ENCODE results near the gene ANTXR1. TPM values are rescaled to one million over a fixed set of nuclear protein-coding genes. Genes with fewer than 3 reads are reported as not detected.

ANTXR1 gene
- total RNA-seq, 1 experiment from 2014 or later, result 181 TPM

DNA sequence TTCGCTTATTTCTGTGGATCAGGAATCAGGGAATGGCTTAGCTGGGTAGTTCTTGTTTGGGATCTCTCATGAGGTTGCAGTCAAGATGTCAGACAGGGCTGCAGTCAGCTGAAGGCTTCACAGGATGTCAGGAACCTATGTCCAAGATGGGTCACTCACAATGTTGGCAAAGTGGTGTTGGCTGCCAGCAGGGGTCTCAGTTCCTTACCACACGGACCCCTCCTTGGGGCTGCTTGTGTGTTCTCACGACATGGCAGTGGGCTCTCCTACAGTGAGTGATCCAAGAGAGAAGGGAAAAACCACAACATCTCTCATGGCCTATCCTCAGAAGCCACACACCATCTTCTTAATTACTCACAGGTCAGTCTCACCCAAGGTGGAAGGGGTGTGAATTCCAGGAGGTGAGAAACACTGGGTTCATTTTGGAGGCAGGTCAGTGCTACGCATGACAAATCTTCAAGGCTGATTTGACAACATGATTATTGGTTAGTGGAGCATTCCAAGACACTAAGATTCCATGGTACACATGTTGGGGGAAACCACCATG, 1.3 kb upstream of the ANTXR1 start:
- H3K27ac ChIP-seq (ENCODE audit: low read depth, low read length, poor library complexity, severe bottlenecking), result no peak overlapping the region
- ChIA-PET POLR2A (ENCODE audit: low non-redundant PET) (interaction anchor here (0.7 kb wide), 1 partner anchor 264 kb away, joined by 3 read pairs; no protein-coding TSS in a partner anchor), CTCF (interaction anchor here (0.8 kb wide), 1 partner anchor 296 kb away, joined by 3 read pairs; no protein-coding TSS in a partner anchor)
- no peaks in the 10 kb centered on the region for H3K36me3 ChIP-seq (ENCODE audit: insufficient read depth, low read length, poor library complexity, severe bottlenecking)
- no TSS peak for BruUV-seq (replicated peaks)
- no peak for DNase-seq (ENCODE audit: low spot score)
- H3K4me1 ChIP-seq (ENCODE audit: insufficient read depth, low read length, poor library complexity, severe bottlenecking), result peaks cover 32% of the 10 kb centered on the region
- TF ChIP-seq, protein P1, sequence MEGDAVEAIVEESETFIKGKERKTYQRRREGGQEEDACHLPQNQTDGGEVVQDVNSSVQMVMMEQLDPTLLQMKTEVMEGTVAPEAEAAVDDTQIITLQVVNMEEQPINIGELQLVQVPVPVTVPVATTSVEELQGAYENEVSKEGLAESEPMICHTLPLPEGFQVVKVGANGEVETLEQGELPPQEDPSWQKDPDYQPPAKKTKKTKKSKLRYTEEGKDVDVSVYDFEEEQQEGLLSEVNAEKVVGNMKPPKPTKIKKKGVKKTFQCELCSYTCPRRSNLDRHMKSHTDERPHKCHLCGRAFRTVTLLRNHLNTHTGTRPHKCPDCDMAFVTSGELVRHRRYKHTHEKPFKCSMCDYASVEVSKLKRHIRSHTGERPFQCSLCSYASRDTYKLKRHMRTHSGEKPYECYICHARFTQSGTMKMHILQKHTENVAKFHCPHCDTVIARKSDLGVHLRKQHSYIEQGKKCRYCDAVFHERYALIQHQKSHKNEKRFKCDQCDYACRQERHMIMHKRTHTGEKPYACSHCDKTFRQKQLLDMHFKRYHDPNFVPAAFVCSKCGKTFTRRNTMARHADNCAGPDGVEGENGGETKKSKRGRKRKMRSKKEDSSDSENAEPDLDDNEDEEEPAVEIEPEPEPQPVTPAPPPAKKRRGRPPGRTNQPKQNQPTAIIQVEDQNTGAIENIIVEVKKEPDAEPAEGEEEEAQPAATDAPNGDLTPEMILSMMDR (conservative IDR thresholded peaks at IDR 0.05; ENCODE audit: low read depth, low read length), result 0 out of 2 replicates have a peak, but pooled peaks have one; percentile 14
- TF ChIP-seq EZH2 (IDR thresholded peaks at IDR 0.05; ENCODE audit: borderline replicate concordance, low read depth, low read length, poor library complexity, severe bottlenecking), result no peak
- H3K4me3 ChIP-seq (ENCODE audit: low read depth, low read length, poor library complexity, severe bottlenecking), result no peak overlapping the region
- no peaks in the 10 kb centered on the region for H3K27me3 ChIP-seq (replicated peaks; ENCODE audit: insufficient read depth, low read depth, low read length, poor library complexity)
- no peaks in the 10 kb centered on the region for H3K9me3 ChIP-seq (ENCODE audit: low read depth, low read length, poor library complexity, severe bottlenecking)
- intact Hi-C loops (cut with micrococcal nuclease; ENCODE audit: unreplicated experiment), result loop anchor here (2.0 to 5.0 kb wide), 2 partner anchors 85 to 549 kb away; no protein-coding TSS in a partner anchor

- DNase-seq (ENCODE audit: low spot score), result peak; percentile 88
- CTCF ChIA-PET, result interaction anchor here (0.6 to 0.8 kb wide), 5 partner anchors 12 to 1575 kb away, joined by 3 to 7 read pairs (median 6); no protein-coding TSS in a partner anchor
- no peaks in the 10 kb centered on the region for H3K27me3 ChIP-seq (replicated peaks; ENCODE audit: insufficient read depth, low read depth, low read length, poor library complexity)
Observed at GRCh38 chr2:69012310-69013141, 453 bp upstream of the ANTXR1 start.

More at GRCh38 chr2:69012310-69013141, 453 bp upstream of the ANTXR1 start:
- peaks cover 41% of the 10 kb centered on the region for H3K4me1 ChIP-seq (ENCODE audit: insufficient read depth, low read length, poor library complexity, severe bottlenecking)
- POLR2A ChIA-PET (ENCODE audit: low non-redundant PET), result no interaction called here
- H3K27ac ChIP-seq (ENCODE audit: low read depth, low read length, poor library complexity, severe bottlenecking), result peak overlapping the region; percentile 86
- BruUV-seq (replicated peaks), result TSS peak; percentile 54
- peak overlapping the region; percentile 95 for H3K4me3 ChIP-seq (ENCODE audit: low read depth, low read length, poor library complexity, severe bottlenecking)
- no peaks in the 10 kb centered on the region for H3K9me3 ChIP-seq (ENCODE audit: low read depth, low read length, poor library complexity, severe bottlenecking)
- no peaks in the 10 kb centered on the region for H3K36me3 ChIP-seq (ENCODE audit: insufficient read depth, low read length, poor library complexity, severe bottlenecking)
- intact Hi-C loops (cut with micrococcal nuclease; ENCODE audit: unreplicated experiment), result loop anchor here (1.0 to 5.0 kb wide), 3 partner anchors 84 to 550 kb away; no protein-coding TSS in a partner anchor
- TF ChIP-seq, protein P1 (conservative IDR thresholded peaks at IDR 0.05; ENCODE audit: low read depth, low read length), result peak; percentile 89
- TF ChIP-seq EZH2 (IDR thresholded peaks at IDR 0.05; ENCODE audit: borderline replicate concordance, low read depth, low read length, poor library complexity, severe bottlenecking), result no peak

All from A673 (cell line).